ENCODE data around the gene GUCY1A1.

GUCY1A1 gene

DNA sequence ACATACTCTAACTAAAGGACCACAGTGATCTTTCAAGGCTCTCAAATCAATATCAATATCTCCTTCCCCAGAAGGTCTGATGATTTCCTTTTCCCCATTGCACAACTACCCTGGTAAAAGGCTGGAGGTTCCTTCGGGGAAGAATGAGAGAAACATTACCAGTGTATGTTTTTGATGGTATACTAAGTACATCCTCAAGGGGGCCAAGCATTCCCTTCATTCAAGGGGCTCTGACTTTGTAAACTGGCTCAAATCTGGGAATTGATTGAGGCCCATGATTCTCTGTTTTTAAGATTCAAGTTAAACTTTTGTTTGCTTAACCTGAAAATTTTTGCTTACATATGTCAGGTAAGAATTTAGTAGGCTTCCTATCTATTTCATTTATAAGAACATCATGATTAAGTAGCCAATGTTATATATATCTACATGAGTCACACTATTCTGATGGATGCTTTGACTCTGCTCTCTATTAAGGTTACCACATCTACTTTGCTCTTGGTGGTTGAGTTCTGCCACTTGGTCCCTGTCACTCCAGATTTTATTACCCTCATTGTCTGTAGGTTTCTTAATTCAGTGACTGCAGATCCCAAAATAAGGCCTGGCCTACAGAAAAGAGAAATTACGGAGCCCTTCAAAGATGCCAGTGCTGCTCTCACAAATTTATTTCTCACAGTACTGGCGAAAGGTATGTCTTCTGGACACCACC, 75.8 kb downstream of the GUCY1A1 start:
- no peak for FAIRE-seq

DNA sequence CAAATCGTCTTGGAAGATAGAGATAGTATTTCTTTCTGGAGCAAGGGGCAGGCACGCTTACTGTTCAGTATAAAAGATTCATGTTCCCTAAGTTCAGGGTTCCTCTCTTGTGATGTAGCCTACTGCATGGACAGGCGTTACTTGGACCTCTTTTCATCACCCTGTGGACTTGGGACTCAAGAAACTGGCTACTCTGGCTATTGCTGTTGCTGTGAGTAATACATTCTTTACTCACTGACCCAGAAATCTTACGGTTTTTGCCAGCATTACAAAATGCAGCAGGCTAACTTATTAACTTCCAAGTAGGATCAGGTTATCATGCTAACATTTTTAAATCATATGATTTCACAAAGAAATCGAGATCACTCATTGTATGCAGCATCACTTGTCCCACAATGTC, 79.3 kb downstream of the GUCY1A1 start:
- FAIRE-seq, result no peak

GRCh38 chr4:155748039-155748438, 81.4 kb downstream of the GUCY1A1 start:
- no peak for FAIRE-seq

DNA sequence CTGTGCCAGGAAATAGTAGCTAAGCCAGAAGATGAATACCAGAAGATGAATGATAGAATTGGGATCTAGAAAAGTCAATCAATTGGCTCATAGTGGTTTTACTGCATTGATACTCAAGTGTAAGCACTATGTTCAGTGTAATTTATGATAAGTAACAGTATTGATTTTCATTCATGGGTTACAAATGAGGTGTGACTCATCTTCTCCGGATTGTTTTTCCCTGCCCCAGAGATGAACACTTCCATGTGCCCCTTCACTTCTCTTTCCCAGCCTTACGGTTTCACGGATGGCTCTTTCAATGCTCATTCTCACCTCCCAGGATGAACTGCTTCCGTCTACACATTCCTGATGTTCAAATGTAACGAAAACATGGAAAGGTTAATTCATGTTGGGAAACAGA, 82.4 kb downstream of the GUCY1A1 start:
- no peak for FAIRE-seq

DNA sequence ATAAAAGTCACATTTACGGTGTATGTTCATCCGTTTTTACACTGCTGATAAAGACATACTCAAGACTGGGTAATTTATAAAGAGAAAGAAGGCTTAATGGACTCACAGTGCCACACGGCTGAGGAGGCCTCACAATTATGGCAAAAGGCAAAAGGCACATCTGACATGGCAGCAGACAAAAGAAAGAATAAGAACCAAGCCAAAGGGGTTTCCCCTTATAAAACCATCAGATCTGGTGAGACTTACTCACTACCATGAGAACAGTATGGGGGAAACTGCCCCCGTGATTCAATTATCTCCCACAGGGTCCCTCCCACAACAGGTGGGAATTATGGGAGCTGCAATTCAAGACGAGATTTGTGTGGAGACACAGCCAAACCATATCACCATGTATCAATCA, 84.9 kb downstream of the GUCY1A1 start:
- no peak for FAIRE-seq

DNA sequence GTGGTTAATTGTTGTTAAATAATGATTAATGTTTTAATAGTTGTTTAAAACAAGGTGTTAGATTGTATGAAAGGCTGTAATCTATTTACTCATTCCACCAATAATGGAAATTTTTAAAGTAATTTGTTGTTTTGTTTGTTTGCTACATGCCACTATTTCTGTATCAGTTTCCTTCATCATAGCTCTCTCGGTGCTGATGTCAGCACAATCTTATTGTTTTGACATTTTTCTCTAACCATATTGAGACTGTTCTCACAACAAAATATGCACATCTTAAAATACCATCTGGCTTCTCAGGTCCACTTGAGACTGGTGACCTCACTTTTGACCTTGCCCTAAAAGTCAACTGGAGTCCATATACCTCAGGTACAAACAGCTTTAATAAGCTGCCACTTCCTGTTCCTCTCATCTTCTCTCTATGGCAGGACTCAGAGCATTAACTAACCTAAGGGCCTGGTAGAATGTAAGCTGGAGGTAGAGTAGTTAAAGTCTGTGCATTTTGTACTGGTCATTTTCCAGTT, 91.2 kb downstream of the GUCY1A1 start:
- FAIRE-seq, result no peak

GRCh38 chr4:155758481-155759371, 92.1 kb downstream of the GUCY1A1 start, which contains the start of gene GUCY1B1:
TSS of gene GUCY1B1 (plus strand) at chr4:155759021. CDS start at chr4:155759141, 120 bp downstream.
- FAIRE-seq, result no peak

GRCh38 chr4:155759372-155760252, 93.0 kb downstream of the GUCY1A1 start:
- FAIRE-seq, result no peak

GRCh38 chr4:155761047-155761446, 94.4 kb downstream of the GUCY1A1 start:
- FAIRE-seq, result no peak

GRCh38 chr4:155761916-155762315, 95.3 kb downstream of the GUCY1A1 start:
- FAIRE-seq, result no peak

- no peak for FAIRE-seq
These were observed 95.7 kb downstream of the GUCY1A1 start for GRCh38 chr4:155762334-155762733.

DNA sequence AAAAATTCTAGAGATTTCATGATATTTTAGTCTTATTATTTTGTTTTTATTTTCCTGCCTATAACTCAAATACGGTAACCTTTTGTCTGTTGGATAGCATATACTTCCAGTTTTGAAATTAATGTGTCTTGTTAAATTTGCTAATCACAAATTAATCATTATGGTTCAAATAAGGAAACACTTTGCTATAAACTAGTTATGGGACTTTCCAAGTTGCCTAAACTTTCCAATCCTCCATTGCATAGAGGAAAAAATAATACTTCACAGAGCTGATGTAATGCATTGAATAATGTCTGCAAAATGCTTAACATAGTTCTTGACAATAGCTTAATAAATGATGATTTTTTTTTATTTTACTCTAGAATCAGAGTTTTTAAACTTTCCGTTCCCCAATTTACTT, 96.9 kb downstream of the GUCY1A1 start:
- FAIRE-seq, result peak; percentile 21

GRCh38 chr4:155765149-155765548, 98.5 kb downstream of the GUCY1A1 start:
- FAIRE-seq, result no peak

GRCh38 chr4:155766622-155767021, 100.0 kb downstream of the GUCY1A1 start:
- FAIRE-seq, result no peak

DNA sequence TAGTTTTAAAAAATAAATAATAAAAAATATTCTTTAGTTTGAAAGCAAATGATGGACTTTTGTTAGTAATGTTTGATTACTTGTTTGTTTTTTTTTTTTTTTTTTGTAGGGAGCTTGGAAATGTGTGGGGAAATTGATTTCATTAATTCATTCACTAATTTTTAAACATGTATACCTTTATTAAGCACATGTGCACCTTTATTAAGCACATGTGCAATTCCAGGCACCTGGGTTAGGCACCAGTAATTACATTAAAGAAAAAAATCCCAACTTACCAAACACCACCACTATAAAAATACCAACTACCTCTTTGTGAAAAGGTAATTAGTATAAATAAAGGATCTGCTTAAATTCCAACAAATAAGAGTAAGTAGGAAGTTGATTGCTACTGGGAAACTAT, 101.7 kb downstream of the GUCY1A1 start:
- no peak for FAIRE-seq

DNA sequence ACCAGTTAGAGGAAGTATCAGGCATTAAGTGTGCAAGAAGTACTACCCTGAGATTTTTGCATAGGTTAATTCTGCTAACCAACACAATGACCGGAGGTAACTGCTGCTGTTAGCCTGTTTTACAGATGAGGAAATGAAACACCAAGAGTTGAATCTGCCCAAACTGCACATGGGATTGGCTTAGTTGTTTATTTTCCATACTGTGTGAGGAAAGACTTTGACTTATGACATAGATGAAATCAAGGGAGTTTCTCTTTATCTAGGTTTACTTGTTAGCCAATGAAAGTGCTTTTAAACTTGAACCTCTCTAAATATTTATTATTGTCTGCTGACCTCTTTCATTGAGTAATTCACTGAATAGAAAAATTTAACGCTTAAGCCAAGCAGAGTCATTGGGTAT, 102.4 kb downstream of the GUCY1A1 start:
- no peak for FAIRE-seq

DNA sequence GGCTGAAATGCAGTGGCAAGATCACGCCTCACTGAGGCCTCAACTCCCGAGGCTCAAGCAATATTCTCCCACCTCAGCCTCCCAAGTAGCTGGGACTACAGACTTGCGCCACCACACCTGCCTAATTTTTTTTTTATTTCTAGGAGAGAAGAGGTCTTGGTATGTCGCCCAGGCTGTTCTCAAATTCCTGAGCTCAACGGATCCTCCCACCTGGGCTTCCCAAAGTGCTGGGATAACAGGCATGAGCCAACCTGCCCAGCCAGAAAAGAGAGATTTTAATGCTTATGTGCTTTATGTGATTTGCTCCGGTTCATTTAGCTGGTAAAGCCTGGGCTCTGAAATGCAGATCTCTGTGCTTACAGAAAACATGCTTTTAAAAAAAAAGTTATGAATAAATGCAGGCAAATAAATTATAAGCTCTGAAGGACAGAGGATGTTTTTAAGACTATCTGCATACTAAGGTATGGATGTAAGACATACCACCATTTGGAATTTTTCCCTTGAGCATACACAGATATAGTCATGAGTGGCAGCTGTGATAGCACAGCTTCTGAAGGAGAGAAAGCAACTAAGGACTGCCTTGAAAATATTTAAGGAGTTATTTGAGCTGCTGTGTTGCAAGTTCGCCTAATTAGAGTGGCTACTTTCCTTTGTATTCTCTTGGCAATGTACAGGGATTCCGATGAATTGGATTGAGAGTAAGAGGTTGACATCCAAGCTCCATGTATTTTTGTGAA, 106.0 kb downstream of the GUCY1A1 start:
- FAIRE-seq, result no peak

DNA sequence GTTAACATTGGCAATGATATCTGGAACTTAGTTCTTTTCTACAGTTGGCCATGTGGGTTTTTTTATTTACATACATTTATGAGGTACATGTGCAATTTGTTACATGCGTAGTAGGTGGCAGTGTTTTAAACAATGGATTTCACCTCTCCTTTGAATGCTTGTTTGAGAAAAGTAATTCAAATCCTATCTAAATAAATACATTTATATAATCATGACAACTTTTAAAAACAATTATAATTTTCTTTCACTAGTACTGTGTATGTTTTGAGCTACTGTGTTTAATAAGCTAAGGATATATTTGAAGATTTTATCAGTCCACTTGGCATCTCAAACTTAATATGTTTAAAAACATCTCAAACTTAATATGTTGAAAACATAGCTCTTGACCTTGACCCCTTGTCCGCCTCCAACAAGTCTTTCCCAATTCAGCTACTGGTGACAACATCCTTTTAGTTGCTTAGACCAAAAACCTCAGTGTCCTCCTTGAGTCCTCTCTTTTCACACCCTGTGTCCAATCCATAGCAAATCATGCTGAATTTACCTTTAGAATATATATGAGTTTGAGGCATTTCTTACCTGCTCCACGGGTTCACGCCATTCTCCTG, 106.7 kb downstream of the GUCY1A1 start:
- no peak for FAIRE-seq

DNA sequence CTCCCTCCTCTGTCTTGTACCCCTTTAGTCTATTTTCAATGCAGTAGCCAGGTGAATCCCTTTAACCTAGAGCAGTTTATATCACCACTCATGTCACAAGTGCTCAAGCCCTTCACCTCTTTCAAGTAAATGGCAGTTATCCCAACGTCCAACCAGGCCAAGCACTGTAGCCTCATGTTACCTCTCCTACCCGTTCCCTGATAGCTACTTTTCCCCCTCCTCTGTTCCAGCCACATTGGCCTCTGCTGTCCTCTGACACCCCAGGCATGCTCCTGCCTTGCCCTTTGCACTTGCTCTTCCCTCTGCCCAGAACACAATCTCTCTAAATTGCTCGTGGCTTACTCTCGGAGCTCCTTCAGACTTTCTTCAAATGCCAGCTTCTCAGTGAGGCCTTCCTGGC, 107.4 kb downstream of the GUCY1A1 start:
- no peak for FAIRE-seq

DNA sequence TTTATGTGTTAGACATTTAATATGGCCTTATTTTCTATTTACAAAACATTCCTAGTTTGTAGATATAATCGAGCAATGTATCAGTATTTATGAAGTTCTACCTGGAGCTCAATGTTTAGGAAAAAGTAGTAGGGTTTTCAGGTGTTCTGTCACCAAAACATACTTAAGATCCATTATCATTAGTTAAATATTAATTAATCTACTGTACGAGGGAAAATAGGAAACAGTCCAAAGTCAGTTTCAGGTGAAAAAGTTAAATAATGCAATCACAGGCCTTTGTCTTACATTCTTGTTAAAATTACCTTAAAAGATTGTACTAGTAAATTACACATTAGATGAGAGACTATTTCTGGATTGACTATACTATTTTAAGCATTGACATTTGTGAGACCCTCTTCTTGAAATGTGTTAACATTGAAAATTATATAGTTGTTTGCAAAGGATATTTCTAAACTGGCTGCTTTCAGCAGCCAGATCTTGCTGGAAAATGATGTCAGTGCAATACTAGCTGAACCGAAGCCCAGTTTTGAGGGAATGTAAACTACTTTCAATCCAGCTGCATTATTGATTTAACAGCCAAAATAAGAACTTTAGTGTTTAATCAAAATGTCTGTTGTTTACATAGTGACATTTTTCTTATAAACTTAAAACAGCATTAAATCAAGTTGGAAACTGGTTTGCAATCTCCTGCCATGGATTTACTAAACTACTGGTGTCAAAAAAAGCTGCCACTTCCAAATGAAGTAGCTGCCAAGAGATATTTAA, 111.5 kb downstream of the GUCY1A1 start:
- FAIRE-seq, result no peak

DNA sequence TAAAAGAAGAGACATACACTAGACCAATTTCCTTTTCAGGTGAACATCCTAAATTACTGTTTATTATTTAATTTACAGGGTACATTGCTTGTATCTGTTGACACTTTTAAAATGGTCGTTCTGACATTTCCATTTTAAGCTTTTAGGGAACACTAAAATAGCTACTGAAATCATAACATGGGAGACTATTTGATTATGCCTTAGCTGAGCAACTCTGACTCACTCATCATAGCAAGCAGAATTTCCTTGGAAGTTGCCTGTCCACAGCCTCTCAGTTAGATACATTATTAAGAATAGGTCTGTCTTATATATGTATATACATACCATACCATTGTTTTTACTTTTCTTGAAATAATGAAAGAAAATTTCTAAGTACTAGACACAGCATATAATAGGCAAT, 114.1 kb downstream of the GUCY1A1 start:
- FAIRE-seq, result no peak

Data from colon (tissue), 2 donors.